HG03342 (cell line): Measurements from ENCODE around the gene MYL7.
A peak's percentile ranks its signal among the peaks of the same experiment; 100 is the strongest.
"Not testable (repeated sequence)": the region's sequence is repeated elsewhere in the genome, so short reads cannot be mapped to it uniquely, and the experiment has no call there.

Source experiments
- ATAC-seq: cut with Tn5 transposase; IDR thresholded peaks from one replicate; pipeline ENCODE4 v1.9.1; 2021; ENCODE audit warnings: mild to moderate bottlenecking, moderate library complexity; ENCODE audit not compliant: unreplicated experiment

MYL7 gene

DNA sequence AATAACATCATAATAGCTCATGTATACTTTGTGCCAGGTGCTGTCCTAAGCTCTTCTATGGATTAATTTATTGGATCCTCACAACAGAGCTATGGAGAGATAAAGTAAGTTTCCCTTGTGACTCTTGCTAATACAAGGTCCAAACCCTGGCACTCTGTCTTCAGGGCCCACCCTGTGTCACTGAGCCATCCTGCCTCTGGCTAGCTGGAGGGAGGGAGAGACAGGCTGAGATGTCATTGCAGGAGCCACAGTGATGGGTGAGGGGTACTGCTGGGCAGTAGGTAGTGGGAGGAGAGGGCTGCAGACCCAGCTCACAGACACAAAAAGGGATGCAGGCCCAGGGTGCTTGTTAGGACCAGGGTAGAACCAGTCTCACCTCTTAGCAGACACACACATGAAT lies 31.2 kb upstream of the MYL7 start:
- ATAC-seq: no peak

DNA sequence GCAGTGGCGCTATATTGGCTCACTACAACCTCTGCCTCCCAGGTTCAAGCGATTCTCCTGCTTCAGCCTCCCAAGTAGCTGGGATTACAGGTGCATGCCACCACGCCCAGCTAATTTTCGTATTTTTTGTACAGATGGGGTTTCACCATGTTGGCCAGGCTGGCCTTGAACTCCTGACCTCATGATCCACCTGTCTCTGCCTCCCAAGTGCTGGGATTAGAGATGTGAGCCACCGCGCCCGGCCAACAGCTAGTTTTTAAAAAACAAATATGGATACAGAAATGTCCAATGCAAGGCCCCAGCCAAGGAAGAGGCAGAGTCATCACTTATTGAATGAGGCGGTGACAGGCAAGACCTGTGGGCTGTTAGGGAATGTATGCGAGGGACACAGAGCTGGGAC lies 30.8 kb upstream of the MYL7 start:
- not testable (repeated sequence) for ATAC-seq

DNA sequence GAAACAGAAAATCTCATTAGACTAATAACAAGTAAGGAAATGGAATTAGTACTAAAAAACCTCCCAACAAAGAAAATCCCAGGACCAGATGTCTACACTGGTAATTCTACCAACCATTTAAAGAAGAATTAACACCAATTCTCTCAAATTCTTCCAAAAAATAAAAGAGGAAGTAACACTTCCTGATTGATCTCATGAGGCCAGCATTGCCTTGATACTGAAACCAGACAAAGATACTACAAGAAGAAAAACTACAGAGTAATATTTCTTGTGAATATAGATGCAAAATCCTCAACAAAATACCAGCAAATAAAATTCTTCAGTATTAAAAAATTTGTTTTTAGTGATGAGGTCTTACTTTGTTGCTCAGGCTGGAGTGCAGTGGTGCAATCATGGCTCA lies 26.8 kb upstream of the MYL7 start:
- peak; percentile 67 for ATAC-seq

DNA sequence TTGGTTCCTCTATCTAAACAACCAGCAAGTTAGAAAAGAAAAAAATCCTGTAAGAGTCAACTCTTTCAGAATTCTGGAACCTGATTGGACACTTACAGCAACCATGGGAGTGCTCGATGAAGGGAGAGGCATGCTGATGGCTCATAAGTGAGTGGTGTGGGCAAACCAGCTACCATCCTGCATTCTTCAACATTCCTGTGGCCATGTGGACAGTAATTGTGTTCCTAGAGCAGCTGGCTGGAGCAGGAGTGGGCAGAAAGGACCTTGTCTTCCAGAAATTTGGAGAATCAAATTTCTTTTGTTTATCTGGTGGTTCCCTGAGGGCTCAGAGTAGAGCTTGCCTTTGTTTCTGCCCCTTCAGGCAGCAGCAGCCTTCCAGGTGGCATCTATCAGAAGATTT lies 22.5 kb upstream of the MYL7 start:
- no peak for ATAC-seq

DNA sequence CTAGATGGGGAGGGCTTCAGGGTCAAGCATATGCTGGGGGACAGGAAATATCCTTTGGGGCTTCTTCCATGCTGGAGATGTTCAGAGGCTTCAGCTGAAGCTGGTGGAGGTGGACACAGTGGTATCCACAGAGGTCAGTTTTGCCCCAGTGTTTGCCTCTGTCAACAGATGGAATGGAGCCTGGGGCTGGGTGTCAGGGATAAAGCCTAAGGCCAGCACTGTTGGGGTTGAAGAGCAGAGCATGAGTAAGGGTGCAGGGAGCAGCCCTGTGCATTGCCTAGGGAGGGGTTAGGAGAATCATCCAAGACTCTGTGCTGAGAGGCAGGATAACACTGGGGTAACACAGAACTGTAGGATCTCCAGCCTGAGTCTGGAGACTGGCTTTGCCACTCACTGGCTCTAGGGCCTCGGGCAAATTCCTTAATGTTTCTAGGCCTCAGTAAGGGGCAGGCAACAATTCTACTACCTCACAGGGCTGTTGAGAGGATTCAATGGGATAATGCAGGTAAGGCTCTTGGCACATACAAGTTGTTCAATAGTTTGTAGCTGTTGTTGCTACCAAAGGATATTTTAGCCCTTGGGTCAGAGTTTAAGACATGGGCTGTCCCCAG lies 21.8 kb upstream of the MYL7 start:
- ATAC-seq: no peak

DNA sequence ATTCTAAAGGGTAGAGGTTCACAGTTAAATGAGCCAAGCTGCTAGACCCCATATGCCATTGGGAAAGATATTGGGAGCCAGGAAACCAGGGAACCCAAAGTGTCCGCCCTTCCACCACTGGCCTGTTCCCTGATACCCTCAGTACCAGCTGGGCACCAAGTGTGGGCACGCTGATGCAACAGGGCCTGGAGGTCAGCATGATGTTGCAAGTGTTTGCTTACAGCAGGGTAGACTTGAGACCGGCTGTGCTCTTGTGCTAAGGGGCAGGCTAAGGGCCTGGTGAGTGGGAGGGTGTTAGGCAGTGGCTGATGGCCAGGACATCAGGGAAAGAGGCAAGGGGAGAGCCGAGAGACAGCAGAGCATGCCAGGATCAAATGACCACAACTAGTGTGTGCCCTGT lies 21.0 kb upstream of the MYL7 start:
- no peak for ATAC-seq

DNA sequence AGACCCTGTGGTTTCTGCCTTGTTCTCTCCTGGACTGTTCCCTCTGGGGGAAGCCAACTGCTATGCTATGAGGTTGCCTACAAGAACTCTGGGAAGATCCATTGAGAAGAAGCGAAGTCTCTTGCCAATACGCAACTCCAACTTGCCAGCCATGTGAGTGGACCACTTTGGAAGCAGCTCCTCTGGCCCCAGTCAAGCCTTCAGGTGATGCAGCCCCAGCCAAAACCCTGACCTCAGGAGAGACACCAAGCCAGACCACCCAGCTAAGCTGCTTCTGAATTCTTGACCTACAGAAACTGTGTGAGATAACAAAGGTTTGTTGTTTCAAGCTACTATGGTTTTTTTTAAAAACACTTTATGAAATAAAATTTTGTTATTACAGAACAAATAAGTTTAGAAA lies 20.2 kb upstream of the MYL7 start:
- ATAC-seq: no peak

DNA sequence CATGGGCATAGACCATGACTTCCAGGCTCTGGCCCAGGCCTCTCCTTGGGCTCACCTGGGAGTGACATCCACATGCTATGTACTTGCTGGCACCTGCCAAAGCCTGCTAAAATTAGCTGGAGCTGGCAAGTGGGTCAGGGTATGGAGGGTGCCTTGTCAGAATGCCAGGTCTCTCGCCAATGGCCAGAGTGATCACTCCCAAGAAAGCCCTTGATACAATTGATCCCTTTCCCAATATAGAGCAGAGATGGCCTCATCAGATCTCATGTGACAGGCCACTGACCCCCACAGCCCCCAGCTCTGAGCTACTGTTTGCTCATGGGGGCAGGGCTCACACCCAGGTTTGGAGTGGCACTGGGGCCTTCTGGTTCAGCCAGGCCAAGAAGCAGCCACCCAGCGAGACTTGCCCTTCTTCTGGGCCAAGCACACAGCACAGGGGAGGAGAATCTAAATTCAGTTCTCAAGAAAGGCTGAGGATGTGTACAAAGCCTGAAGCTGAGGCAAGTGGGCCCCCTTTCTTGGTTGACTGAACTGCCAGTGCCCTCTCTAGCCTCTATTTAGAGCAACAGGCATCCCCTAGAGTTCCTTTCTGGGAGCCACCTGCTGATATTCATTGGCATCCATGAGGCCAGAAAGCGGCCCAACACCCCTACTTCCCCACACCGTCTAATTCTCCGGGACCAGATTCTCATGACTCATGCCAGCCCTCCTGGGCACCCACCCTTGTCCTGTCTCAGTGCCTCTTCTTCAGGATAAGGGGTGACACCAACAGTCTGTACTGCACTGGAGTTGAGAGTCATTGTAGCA lies 18.9 kb upstream of the MYL7 start:
- ATAC-seq: no peak

DNA sequence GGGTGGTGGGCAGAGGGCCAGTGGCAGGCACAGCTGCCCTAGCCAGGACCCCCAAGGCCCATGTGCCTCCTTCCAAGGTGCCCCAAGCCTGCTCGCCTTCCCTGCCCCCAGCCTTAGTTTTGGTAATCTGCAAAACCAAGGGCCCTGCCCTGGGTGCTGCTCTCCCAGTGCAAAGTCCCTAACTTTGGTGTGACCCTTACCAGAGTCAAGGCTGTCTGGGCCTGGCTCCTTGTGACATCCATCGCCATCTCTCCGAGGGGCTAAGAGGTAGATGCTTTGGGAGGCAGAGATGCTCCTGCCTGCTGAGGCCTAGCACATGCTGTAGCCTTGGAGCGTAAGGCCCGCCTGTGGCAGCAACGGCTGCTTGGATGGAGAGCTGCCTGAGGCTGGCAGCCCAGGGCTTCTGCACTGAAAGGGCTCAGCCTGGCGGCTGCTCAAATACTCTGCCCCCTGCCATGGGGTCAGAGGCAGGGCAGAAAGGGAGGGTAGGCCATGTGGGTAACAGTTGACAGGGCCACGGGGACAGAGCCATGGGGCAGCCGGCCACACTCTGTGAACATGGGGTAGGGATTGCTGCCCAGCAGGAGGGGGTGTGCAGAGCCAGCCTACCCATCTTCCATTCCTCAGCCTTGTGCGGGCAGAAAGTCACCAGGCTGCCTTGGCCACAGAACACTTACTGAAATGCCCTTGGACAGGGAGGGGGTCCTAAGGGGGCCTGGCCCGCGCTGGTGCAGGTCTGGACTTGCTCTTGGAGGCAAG lies 17.9 kb upstream of the MYL7 start:
- no peak for ATAC-seq

DNA sequence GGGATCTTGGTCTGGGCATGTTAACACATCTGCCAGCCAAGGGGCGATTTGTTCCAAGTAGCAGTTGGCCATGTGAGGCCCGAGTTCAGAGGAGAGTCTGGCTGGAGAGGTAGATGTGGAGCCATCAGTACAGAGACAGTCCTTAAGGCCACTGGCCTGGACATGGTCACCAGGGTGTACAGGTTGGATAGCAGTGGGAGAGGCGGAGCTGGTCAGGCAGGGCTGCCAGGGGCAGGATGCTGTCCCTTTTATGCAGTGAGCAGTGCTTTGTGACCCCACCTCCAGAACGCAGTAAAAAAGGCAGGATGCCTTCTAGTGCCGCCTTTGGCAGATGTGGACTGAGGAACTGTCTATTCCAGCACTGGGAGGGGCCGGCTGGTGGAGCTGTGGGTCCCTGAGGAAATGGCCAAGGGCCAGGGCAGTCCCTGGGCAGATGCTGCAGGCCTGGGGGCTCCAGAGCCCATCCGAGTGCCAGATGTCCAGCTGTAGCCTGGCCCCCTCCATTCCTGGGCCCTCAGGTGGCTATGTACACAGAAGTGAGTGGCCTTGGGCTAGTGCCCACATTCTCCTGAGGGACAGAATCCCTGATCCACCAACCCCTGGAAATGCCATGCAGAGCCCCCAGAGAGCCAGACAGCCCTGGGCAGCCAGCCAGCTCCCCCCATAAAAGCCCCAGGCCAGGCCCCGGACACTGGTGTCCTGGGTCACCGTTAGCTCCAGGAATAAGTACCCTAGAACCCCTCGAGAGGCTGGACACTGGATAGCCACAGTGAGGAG lies 17.2 kb upstream of the MYL7 start:
- no peak for ATAC-seq

DNA sequence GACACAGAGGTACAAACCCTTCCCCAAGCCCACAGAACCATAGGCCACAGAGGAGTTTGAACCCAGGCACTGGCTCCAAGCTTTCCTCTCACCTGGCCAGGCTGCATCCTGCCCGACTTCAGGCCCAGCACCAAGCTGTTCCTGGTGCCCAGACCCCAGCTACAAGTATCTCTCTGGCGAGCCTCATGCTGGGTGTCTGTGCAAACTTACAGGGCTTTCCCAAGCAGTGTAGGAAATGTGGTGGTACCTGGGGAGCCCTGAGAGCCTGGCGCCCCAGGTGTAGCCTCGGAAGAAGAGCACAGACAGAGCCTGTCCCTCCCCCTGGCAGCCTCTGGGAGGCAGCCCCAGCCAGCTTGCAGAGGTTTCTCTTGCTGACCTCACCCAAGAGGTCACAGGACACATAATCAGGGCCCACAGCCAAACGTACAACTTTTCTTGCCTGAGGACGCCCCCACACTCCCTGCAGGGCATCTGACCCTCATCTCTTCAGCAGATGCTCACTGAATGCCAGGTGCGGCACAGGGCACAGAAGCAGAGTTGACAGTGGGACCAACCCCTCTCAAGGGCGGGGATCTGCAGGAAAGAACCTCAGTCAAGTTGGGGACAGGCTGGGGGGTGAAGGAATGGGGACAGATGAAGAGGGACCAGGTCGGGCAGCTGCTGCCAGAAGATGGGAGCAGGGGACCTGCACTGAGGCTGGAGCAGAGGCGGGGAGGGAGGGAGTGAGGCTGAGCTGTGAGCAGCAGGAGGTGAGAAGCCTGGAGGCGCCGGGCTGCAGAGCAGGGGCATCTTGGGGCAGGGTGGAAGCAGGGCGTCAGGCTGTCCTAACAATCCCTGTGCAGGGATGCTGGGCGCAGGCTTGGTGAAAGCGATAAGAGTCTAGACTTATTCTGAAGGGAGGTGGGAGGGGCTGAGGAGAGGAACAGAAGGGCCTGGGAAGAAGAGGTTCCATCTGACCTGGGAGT lies 16.3 kb upstream of the MYL7 start:
- ATAC-seq: no peak

DNA sequence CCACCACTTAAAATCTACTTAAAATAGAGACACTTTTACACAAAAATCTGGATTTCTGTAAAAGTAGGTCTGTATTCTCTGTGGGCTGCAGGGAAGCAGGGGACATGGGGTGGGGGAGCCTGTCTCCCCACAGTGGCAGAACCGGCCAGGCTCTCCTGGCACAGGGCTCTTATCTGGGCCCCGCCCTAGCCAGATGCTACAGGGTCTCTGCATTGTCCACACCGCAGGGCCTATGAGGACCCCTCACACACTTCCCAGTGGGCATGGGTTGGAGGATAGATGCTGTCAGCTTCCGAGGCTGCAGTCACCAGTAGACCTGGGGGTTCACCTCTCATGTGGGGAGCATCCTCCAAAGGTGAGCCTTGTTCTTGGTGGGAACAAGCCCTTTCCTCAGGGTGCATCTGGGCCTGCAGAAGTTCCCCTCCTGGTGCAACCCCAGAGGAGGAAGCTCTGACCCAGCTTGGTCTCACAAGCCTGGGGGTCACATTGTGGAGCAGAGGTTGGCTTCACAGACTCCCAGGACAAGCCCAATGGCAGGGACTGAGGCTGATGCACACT lies 15.4 kb upstream of the MYL7 start:
- no peak for ATAC-seq

DNA sequence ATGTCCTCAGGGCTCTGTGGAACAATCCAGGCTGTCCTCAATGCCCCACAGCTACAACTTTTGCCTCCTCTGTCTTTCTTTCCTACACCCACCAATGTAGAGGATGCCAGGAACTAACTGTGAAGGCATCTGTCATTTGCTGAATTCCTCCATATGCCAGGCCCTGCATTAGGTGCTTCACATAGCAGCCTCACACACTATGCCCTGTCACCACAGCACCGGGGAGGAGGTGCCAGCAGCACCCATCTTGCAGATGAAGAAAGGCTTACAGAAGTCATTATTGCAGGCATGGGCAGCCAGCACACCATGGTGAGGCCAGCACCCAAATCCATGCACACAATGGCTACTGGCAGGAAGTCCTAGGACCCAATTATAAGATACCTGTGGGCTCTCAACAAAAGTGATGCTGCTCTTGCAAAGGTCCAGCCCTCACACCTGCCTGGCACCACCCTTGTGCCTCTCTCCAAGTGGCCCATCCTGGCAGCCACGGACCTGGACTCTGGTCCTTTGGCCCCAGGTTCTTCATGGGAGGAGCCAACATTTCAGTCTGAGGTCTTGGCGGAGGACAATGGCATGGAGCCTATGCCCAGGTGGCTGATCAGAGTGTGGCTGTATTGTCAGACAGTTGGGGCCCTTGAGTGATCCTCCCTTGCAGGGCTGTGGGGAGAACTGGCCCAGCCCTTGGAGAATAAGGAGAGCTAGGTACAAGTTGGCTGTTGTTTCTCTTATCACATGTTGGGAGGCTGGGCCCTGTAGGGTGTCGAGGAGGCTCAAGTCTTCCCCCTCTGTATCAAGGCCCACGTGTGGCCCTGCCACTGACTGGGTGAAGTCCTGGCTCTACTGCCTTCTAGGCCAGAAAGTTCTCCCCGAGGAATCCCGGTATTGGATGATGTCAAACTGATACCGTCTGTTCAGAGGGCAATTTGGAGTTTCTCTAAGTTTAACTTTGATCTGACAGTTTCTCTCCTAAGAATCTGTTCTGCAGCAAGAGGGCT lies 14.4 kb upstream of the MYL7 start:
- no peak for ATAC-seq

DNA sequence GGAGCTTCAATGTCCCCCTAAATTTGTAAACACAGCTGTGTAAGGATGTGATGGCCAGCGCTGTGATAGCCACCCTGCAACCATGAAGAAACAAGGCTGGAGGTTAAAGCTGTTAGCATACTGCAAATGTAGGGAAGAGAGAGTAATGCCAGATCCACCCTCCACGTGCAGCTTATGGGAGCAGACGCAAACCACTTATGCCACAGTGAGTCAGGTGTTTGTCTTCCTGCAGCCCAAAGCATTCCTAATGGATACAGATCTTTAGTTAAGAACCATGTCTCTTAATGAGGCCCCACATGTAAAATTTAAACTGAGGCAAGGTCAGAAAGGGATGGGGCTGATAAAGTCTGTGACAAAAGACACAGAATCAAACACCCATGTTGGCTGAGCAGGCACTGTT lies 13.6 kb upstream of the MYL7 start:
- ATAC-seq: no peak

DNA sequence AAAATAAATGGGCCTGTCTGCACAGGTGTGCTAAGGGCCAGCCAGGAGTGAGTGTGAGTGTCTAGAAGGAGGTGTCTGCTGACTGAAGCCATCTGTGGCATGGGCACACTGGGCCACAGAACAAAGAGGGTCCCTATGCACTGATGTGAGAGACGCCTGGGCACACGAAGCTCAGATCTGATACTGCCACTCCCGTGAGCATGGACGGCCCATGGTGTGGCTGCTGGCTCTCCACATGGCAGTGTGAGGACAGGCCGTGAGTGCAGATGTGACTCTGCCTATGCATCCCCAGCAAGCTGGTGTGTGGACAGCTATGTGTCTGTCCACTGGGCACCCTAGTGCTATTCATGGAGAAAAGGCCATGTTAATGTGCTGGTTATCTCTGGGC lies 12.8 kb upstream of the MYL7 start:
- ATAC-seq: no peak

DNA sequence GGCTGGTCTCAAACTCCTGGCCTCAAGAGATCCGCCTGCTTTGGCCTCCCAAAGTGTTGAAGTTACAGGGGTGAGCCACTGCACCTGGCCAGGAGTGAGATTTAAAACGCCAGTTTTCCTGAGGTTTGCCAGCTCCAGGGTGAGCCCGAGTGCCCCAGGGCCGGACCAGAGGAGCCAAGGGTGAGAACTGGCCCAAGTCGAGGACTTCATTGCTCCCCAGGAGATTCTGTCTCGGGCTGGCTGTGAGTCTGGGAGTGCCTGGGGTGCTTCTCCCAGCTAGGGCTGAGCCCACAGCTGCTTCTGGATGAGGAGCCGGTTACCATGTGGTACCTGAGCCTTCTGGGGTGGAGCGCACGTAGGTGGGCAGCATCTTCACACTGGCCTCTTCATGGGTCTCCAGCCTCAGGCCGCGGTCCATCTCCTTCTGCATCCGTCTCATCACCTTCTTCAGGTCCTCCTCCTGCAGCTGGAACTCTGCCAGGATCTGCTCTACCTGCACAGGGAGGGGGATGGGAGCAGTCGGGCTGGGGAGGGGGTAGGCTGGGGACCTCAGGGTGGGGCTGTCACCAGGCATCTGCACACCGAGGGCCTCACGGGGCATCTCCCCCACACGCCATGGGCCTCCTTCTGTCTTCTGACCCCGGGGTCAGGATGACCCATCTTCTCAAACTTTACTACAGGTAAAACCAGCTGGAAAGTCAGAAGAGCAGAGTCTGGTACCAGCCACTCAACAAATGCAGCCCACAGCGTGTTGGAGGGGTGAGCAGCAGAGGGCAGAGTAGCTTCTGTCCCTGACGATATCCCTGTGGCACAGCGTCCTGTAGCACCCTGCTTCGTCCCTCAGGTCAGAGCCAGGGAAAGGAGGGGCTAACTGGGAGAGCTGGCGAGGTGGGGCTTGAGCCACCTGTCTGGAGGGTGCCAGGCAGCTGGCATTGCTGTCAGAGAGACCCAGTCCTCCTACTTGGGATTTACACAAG lies 12.1 kb upstream of the MYL7 start:
- ATAC-seq: no peak

DNA sequence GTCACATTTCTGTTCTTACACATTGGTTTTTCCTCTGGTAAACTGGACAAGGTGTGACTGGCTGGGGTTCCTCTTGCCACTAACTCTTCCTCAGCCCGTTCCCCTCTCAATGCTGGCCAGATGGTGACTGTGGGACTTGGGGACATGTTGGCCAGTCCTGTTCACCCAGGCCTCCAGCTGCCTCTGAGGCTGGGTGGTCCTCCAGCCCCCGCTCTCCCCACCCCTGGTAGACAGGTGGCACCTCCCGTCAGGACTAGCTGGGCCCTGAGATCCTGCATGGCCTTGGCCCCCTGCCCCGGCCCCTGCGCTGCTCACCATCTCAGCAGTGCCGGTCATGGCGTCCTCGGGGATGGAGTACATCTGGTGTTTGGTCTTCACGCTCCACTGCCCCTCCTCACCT lies 10.8 kb upstream of the MYL7 start:
- no peak for ATAC-seq
